HEK293T (cell line): Measurements from ENCODE around the gene EDN2.

Source experiments
- CTCF ChIA-PET: fragments of 350-600 bp; formaldehyde crosslinking; extraction: SDS; loops from one replicate; lab custom pipeline; 2021; ENCODE audit warnings: antibody characterized with exemption, inconsistent platforms; lab: Yijun Ruan, JAX
- POLR2A ChIA-PET: fragments of 350-600 bp; formaldehyde crosslinking; extraction: SDS; loops from one replicate; lab custom pipeline; 2020; ENCODE audit warnings: antibody characterized with exemption, inconsistent platforms; lab: Yijun Ruan, JAX
- DNase-seq: peaks from one replicate; pipeline ENCODE4 v3.0.0; 2012; ENCODE audit warnings: mixed read lengths; ENCODE audit errors: extremely low spot score
- ARNT ChIP-seq: fragments of 450-650 bp; IDR thresholded peaks from 2 replicates; pipeline ENCODE4 v1.6.1; 2017; ENCODE audit warnings: mild to moderate bottlenecking
- BHLHE40 ChIP-seq: fragments of 450-650 bp; IDR thresholded peaks from 2 replicates; pipeline ENCODE4 v1.6.1; 2016; ENCODE audit warnings: mild to moderate bottlenecking, moderate library complexity, borderline replicate concordance
- CTBP1 ChIP-seq: fragments of 450-650 bp; IDR thresholded peaks from 2 replicates; pipeline ENCODE4 v1.6.1; 2016; ENCODE audit warnings: borderline replicate concordance
- ELF4 ChIP-seq: fragments of 450-650 bp; IDR thresholded peaks from 2 replicates; pipeline ENCODE4 v1.6.1; 2017; ENCODE audit warnings: antibody characterized with exemption
- FOXA1 ChIP-seq: fragments of 450-650 bp; IDR thresholded peaks from 2 replicates; pipeline ENCODE4 v1.6.1; 2016; ENCODE audit warnings: mild to moderate bottlenecking
- FOXK2 ChIP-seq: fragments of 450-650 bp; IDR thresholded peaks from 2 replicates; pipeline ENCODE4 v1.6.1; 2016; ENCODE audit warnings: mild to moderate bottlenecking
- FOXM1 ChIP-seq: fragments of 450-650 bp; IDR thresholded peaks from 2 replicates; pipeline ENCODE4 v1.6.1; 2017; ENCODE audit warnings: mild to moderate bottlenecking, borderline replicate concordance
- HDGF ChIP-seq: fragments of 450-650 bp; IDR thresholded peaks from 2 replicates; pipeline ENCODE4 v1.6.1; 2017; ENCODE audit warnings: antibody characterized with exemption, borderline replicate concordance
- L3MBTL2 ChIP-seq: fragments of 450-650 bp; conservative IDR thresholded peaks from 2 replicates; pipeline ENCODE4 v1.6.1; 2016; ENCODE audit warnings: mild to moderate bottlenecking
- LEF1 ChIP-seq: fragments of 450-650 bp; IDR thresholded peaks from 2 replicates; pipeline ENCODE4 v1.6.1; 2017; ENCODE audit warnings: mild to moderate bottlenecking, borderline replicate concordance
- NFRKB ChIP-seq: fragments of 450-650 bp; IDR thresholded peaks from 2 replicates; pipeline ENCODE4 v1.6.1; 2016; ENCODE audit warnings: mild to moderate bottlenecking, moderate library complexity
- SP1 ChIP-seq: fragments of 450-650 bp; IDR thresholded peaks from 2 replicates; pipeline ENCODE4 v1.6.1; 2017
- SUZ12 ChIP-seq: fragments of 450-650 bp; IDR thresholded peaks from 2 replicates; pipeline ENCODE4 v1.6.1; 2016; ENCODE audit warnings: mild to moderate bottlenecking
- TARDBP ChIP-seq: fragments of 450-650 bp; IDR thresholded peaks from 2 replicates; pipeline ENCODE4 v1.6.1; 2016
- ZNF384 ChIP-seq: fragments of 450-650 bp; IDR thresholded peaks from 2 replicates; pipeline ENCODE4 v1.6.1; 2016
- TF ChIP-seq, protein P1 (sequence below): fragments of 450-650 bp; IDR thresholded peaks from 2 replicates; pipeline ENCODE4 v1.6.1; 2016

EDN2 gene

GRCh38 chr1:41478118-41478748 lies 6.2 kb downstream of the EDN2 start:
- DNase-seq: no peak
- ChIA-PET CTCF (no interaction called here), POLR2A (no interaction called here)
- TF ChIP-seq CTBP1: no peak
- TF ChIP-seq TARDBP: no peak
- TF ChIP-seq L3MBTL2: no peak
- TF ChIP-seq SP1: no peak
- no peak for TF ChIP-seq NFRKB
- no peak for TF ChIP-seq FOXA1
- no peak for TF ChIP-seq FOXM1
- TF ChIP-seq LEF1: no peak
- TF ChIP-seq SUZ12: no peak
- TF ChIP-seq HDGF: no peak
- no peak for TF ChIP-seq ZNF384

DNA sequence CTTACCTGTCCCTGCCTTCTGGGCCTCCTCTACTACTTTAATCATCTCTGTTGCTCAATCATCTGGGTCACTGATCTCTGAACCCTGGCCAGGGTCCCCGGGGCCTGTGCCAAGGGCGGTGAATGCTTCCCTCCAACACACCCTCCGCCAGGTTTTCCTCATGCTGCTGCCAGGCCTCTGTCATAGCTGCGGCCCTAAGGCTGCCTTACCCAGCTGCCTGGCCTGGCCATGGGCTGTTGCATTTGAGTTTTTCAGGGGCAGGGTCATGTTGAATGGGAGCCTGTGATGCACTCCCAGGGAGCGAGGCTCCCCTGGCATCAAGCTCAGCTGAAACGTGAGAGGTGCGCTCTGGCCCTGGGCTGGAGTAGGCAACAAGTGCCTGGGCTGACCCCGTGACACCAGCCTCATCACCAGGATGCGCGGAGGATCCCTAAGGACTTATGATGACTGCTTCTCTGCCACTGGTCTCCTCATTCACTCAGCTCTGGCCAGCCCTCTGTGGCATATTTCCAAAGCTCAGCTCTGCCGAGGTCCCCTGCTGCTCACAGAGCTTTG lies 7.6 kb downstream of the EDN2 start:
- no peak for DNase-seq
- no peak for TF ChIP-seq ZNF384
- TF ChIP-seq NFRKB: no peak
- no peak for TF ChIP-seq ELF4
- TF ChIP-seq SP1: no peak
- no peak for TF ChIP-seq HDGF
- TF ChIP-seq FOXM1: no peak
- TF ChIP-seq, protein P1, sequence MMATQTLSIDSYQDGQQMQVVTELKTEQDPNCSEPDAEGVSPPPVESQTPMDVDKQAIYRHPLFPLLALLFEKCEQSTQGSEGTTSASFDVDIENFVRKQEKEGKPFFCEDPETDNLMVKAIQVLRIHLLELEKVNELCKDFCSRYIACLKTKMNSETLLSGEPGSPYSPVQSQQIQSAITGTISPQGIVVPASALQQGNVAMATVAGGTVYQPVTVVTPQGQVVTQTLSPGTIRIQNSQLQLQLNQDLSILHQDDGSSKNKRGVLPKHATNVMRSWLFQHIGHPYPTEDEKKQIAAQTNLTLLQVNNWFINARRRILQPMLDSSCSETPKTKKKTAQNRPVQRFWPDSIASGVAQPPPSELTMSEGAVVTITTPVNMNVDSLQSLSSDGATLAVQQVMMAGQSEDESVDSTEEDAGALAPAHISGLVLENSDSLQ: no peak
- no peak for TF ChIP-seq FOXK2
- no peak for TF ChIP-seq ARNT
- TF ChIP-seq BHLHE40: no peak
- POLR2A ChIA-PET: no interaction called here
- CTCF ChIA-PET: interaction anchor here (0.9 to 1.3 kb wide), 2 partner anchors 13 to 16 kb away, joined by 3 to 5 read pairs; no protein-coding TSS in a partner anchor

GRCh38 chr1:41475859-41476567 lies 8.5 kb downstream of the EDN2 start:
- CTCF ChIA-PET: interaction anchor here (0.9 to 1.3 kb wide), 4 partner anchors 12 to 40 kb away, joined by 3 to 5 read pairs (median 3); no protein-coding TSS in a partner anchor
- no peak for DNase-seq
- no peak for TF ChIP-seq HDGF
- TF ChIP-seq SP1: no peak
- no peak for TF ChIP-seq LEF1
- TF ChIP-seq FOXM1: no peak
- no peak for TF ChIP-seq ZNF384
- POLR2A ChIA-PET: interaction anchor here (1.4 kb wide), 1 partner anchor 20 kb away, joined by 3 read pairs; no protein-coding TSS in a partner anchor

- CTCF ChIA-PET: interaction anchor here (0.9 to 1.3 kb wide), 3 partner anchors 11 to 40 kb away, joined by 3 to 5 read pairs (median 3); no protein-coding TSS in a partner anchor
- TF ChIP-seq ZNF384: no peak
- no peak for DNase-seq
- POLR2A ChIA-PET: interaction anchor here (1.4 kb wide), 1 partner anchor 21 kb away, joined by 3 read pairs; no protein-coding TSS in a partner anchor
Measured at GRCh38 chr1:41475346-41475745, 9.1 kb downstream of the EDN2 start.

GRCh38 chr1:41474490-41475271 lies 9.8 kb downstream of the EDN2 start:
- TF ChIP-seq ZNF384 (no peak), CTBP1 (no peak), HDGF (no peak), LEF1 (no peak), ELF4 (no peak), BHLHE40 (no peak)
- no peak for DNase-seq
- CTCF ChIA-PET: interaction anchor here (1.1 kb wide), 1 partner anchor 16 kb away, joined by 3 read pairs; no protein-coding TSS in a partner anchor
- POLR2A ChIA-PET: interaction anchor here (1.4 kb wide), 1 partner anchor 21 kb away, joined by 3 read pairs; no protein-coding TSS in a partner anchor

DNA sequence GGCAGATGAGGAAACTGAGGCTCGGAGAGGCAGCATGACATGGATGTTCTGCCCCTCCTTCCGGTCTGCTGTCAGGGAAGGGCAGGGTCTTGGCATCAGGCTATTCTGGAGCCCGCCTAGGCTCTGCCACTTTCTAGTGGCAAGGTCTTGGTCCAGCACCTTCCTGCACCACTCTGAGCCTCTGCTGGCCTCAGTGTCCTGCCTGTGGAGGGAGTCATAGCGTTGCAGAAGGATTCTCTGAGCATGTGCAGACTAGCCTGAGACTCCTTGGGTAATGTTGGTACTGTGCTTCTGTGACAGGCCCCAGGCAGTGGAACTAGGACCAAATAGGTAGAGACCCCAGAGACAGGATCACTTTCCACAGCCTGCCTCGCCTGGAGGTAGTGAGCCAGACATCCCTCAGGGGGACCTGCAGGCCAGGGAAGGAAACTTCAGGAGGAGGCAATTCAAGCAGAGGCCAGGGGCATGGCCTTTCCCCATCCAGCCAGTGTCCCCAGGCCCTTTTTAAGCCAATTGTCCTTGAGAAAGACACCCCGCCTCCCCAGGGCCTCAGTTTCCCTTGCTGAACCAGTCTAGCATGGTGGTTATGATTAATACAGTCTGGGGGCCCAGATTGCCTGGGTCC lies 10.6 kb downstream of the EDN2 start:
- ChIA-PET CTCF (no interaction called here), POLR2A (no interaction called here)
- TF ChIP-seq BHLHE40: no peak
- no peak for TF ChIP-seq ARNT
- TF ChIP-seq SP1: no peak
- no peak for TF ChIP-seq CTBP1
- TF ChIP-seq ZNF384: no peak
- no peak for TF ChIP-seq ELF4
- TF ChIP-seq, protein P1: no peak
- no peak for TF ChIP-seq LEF1
- no peak for TF ChIP-seq TARDBP
- TF ChIP-seq HDGF: no peak
- TF ChIP-seq FOXM1: no peak
- TF ChIP-seq NFRKB: no peak
- TF ChIP-seq FOXA1: no peak
- TF ChIP-seq FOXK2: no peak
- TF ChIP-seq L3MBTL2: no peak
- no peak for DNase-seq
